Dermis blood vessel endothelial cell (primary cell): ENCODE measurements around the gene OR4D6. TPM values are rescaled to one million over a fixed set of nuclear protein-coding genes. Genes with fewer than 3 reads are reported as not detected.

Experiments
- total RNA-seq: library from RNA; depleted of rRNA; stranded (reverse); fragments of >200 nt; gene quantifications from 2 replicates; pipeline ENCODE4 v1.2.3, GENCODE V29; 2014

Gene OR4D6
- total RNA-seq, 1 donor from 2014 or later, result not detected

Other genes with a start within 250 kb of the OR4D6 start
- not detected in 2 replicates for gene MPEG1, start 244.0 kb upstream of the OR4D6 start, total RNA-seq
- gene OR5AN1, start 98.1 kb upstream of the OR4D6 start, total RNA-seq, result not detected in 2 replicates
- not detected in 2 replicates for gene OR5A2, start 30.5 kb upstream of the OR4D6 start, total RNA-seq
- gene OR5A1, start 20.5 kb upstream of the OR4D6 start, total RNA-seq, result under 0.01 TPM in 1 of 2 replicates, not detected in the other
- gene OR4D10, start 16.4 kb downstream of the OR4D6 start, total RNA-seq, result not detected in 2 replicates
- gene OR4D11, start 46.6 kb downstream of the OR4D6 start, total RNA-seq, result not detected in 2 replicates
- gene OR4D9, start 54.6 kb downstream of the OR4D6 start, total RNA-seq, result under 0.01 TPM in 1 of 2 replicates, not detected in the other
- 41.5 and 68.4 TPM in 2 replicates for gene OSBP, start 158.8 kb downstream of the OR4D6 start, total RNA-seq
- gene PATL1, start 212.1 kb downstream of the OR4D6 start, total RNA-seq, result 6.0 and 13.0 TPM in 2 replicates